KG1 (cell line): Measurements from ENCODE around the gene CHSY1.

Source experiments
- DNase-seq: peaks from one replicate; lab custom pipeline; 2025; lab: John Stamatoyannopoulos, UW

CHSY1 gene

DNA sequence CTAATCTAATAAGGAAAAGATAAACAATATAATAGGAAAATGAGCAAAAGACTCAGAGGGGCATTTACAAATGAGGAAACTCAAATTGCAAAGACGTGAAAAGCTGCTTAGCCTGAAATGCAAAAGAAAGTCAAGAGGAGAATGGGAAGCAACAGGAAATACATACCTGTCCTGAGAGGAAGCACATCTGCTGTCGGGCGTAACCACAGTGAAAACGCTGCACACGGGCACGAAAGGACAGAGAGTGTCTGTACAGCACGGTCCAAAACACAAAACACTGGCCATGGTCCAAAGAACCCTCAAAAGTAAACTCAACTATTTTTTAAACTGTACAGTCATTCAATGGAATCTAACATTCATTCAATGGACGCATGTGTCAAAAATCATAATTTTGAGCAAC, 100.6 kb downstream of the CHSY1 start:
- no peak for DNase-seq

- no peak for DNase-seq
Observed at GRCh38 chr15:101150723-101151040, 101.2 kb downstream of the CHSY1 start.

DNA sequence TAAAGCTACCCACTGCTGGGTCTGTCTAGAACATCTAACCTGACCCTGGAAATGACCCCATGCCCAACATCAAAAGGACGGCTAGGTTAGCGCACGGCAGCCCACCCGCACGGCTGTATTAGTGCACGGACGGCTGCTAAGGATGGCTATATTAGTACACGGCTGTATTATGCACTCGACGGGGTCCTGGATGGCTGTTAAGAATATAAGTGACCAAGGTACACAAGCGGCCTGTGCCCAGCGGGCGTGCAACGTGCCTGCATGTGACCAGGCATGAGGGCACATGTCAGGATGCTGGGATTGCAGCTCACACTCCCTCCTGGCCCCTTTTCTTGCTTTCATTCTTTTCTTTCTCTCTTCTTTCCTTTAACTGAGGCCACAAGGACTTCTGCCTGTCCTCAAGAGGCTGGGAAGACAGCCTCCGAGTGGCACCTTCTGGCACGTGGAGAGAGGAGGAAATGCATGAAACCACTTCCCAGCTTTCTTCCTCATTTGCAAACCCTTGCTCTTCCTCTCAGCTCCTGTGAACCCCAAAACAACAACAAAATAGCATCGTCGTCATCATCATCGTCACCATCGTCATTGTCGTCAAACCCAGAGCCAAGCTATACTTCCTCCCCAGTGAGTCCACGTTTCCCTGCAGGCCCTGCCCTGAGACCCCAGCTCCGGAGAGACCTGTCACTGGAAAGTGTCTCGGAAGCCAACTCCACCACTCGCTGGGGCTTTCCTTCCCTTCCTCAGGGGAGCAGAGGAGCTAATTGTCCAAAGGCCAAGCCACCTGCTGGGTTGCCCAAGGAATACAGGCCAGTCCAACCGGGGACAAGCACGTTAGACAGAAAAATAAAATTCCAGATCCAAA, 101.8 kb downstream of the CHSY1 start:
- no peak for DNase-seq

- DNase-seq = no peak
Observed at GRCh38 chr15:101148881-101149664, 102.8 kb downstream of the CHSY1 start.

- DNase-seq = no peak
Observed at GRCh38 chr15:101148166-101148880, 103.5 kb downstream of the CHSY1 start.

GRCh38 chr15:101147181-101147580, 104.7 kb downstream of the CHSY1 start:
- DNase-seq = no peak

DNA sequence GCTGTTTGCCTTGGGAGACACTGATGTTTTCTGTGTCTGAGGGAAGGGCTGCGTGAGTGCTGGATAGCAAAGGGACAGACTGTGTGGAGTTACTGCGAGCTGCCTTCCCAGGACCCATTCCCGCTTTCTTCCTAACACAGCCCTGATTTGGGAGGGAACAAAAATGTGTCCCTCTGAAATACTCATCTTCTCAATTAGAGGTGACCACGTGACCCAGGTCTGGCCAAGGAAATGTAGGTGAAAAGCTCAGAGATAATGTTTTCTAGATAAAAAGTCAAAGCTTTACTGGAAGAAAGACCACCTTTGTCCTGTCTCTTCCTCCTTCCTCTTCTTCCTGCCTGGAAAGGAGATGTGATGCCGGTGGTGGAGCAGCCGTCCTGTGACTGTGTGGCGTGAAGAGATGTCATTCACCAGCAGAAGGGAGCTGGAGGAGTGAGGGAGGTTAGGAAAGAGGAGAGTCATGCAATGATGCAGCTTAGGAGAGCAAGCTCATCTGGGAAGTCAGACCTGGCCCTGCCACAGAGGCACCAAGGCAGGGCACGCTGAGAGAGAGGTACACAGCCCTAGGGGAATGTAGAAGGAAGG, 105.6 kb downstream of the CHSY1 start:
- DNase-seq = no peak

- no peak for DNase-seq
Observed at GRCh38 chr15:101145362-101145761, 106.5 kb downstream of the CHSY1 start.

GRCh38 chr15:101143321-101143720, 108.5 kb downstream of the CHSY1 start:
- no peak for DNase-seq

GRCh38 chr15:101142711-101143110, 109.1 kb downstream of the CHSY1 start:
- DNase-seq = no peak

- DNase-seq = no peak
Observed at GRCh38 chr15:101141926-101142527, 109.8 kb downstream of the CHSY1 start.

GRCh38 chr15:101140697-101141065, 111.2 kb downstream of the CHSY1 start:
- no peak for DNase-seq

DNA sequence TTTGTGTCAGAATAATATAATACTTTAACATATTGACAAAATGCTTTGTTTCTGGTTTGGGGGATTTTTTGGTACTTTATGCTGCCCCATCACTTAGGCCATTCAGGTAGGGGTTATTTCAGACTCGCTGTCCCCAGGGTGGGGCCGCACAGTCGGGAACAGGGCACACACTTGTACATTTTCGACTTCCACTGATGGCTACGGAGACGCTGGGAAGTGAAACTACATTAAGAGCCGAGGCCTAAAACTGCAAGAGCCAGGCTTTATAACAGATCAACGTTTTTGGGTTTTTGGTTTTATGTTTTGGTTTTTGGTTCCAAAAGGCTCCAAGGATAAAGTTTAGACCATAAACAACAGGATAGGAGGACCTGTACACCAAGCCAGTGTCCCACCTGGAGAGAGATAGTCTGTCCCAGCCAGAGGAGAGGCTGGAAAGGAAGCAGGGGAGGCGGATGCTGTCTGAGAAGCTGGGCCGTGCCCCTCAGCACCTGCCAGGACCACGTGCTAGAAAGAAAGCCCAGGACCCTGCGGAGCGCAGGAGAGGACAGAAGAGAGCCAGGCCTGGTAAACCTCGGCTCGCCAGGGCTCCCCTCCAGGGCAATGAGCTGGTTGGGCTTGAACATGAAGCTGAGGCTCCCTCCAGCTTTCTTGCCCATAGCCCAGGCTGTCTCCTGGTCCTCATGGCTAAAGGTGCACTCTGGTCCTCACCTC, 111.7 kb downstream of the CHSY1 start:
- no peak for DNase-seq

- no peak for DNase-seq
Observed at GRCh38 chr15:101138913-101139880, 112.7 kb downstream of the CHSY1 start.

GRCh38 chr15:101138086-101138660, 113.7 kb downstream of the CHSY1 start:
- no peak for DNase-seq

GRCh38 chr15:101137312-101137940, 114.4 kb downstream of the CHSY1 start:
- no peak for DNase-seq

DNA sequence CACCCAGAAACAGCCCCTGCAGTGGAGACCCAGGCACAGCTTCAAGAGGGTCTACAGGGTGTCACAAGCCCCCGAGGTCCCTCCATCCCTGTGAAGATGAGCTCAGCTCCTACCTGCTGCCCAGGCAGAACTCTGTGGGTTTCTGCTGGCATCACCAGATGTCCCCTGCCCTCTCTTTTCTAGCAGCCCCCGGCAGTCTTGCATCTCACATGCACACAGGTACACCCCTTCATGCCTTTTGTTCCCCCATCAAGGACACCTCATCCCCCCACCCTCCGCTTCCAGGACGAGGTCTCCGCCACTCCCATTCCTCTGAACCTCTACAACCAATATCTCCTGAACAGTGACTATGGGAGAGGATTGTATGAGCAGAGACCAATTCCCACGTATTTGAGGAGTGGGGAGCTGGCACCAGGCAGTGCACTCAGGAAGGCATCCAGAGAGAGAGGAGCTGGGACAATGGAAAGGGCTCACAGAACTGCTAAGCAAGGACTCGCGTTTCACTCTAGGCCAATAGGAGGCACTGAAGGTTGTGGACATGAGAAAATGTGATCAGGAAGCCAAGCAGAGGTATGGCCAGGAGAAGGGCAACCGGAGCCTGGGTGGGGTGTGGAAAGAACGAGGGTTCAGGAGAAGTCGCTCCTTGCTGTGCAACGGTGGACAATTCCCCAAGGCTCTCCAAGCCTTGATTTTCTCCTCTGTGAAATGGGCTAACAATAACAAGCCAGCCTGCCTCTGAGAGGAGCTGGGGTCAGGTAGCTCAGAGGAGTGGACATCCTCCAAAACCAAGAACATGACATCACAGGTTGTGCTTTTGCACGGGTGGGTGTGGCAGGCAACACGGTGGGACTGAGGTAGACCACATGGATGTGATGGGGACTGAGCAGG, 115.2 kb downstream of the CHSY1 start:
- no peak for DNase-seq

- no peak for DNase-seq
Observed at GRCh38 chr15:101135532-101136166, 116.2 kb downstream of the CHSY1 start.
